Ovary (tissue), 9 donors: ENCODE data around the gene INPP5A. TPM values are rescaled to one million over a fixed set of nuclear protein-coding genes. Genes with fewer than 3 reads are reported as not detected.

Experiments used
- DNase-seq, 5 donors: peaks; one replicate each; pipeline ENCODE4 v3.0.0-alpha.2; 2019 to 2020
- H3K27ac ChIP-seq, 2 donors: fragments of 200-600 bp; one replicate each; pipeline versions ENCODE4 v1.5.1 to v1.8.0; 2019 to 2022
- H3K27me3 ChIP-seq: fragments of 200-600 bp; one replicate; pipeline ENCODE4 v1.8.0; 2022
- H3K36me3 ChIP-seq: fragments of 200-600 bp; sonication (generic); one replicate; pipeline ENCODE4 v1.5.1; 2019
- H3K4me1 ChIP-seq: one replicate; pipeline ENCODE4 v1.8.1; 2013; ENCODE audit warnings: mild to moderate bottlenecking, moderate library complexity; ENCODE audit not compliant: insufficient read depth
- H3K4me3 ChIP-seq: fragments of 200-600 bp; sonication (generic); one replicate; pipeline ENCODE4 v1.5.1; 2017
- H3K9me3 ChIP-seq, 2 donors: fragments of 200-600 bp in 1 of 2; sonication (generic) in 1 of 2; one replicate each; pipeline versions ENCODE4 v1.5.1 to v1.8.1; 2013 to 2019; ENCODE audit warnings: mild to moderate bottlenecking in 1 of 2, moderate library complexity in 1 of 2
- CTCF ChIP-seq, 3 donors: fragments of 450-650 bp in 2 of 3; fragments of 200-600 bp in 1 of 3; IDR thresholded peaks; one replicate each; pipeline versions ENCODE4 v1.5.1 to v1.8.0; 2016 to 2022; ENCODE audit warnings: antibody characterized with exemption in 3 of 3, mild to moderate bottlenecking in 1 of 3
- EP300 ChIP-seq: sonication (generic); formaldehyde crosslinking; IDR thresholded peaks from one replicate; pipeline ENCODE4 v1.6.1; 2017; ENCODE audit warnings: antibody characterized with exemption
- POLR2A ChIP-seq: fragments of 450-650 bp; IDR thresholded peaks from one replicate; pipeline ENCODE4 v1.6.1; 2017; ENCODE audit warnings: antibody characterized with exemption, mild to moderate bottlenecking, moderate library complexity
- WGBS, 3 donors: extraction: QIAGEN DNeasy Blood & Tissue Kit in 1 of 3; methylation state at CpG; one replicate each; pipeline versions ENCODE4 v1.1.5 to v1.1.7; 2013 to 2017; 5-methylcytosine and 5-hydroxymethylcytosine counted together
- intact Hi-C, 4 donors: fragments of 100-400 bp; cut with DNase I; formaldehyde crosslinking; loops; one replicate each; pipeline versions ENCODE4 v1.11.0 to v1.15.1; 2022 to 2023
- polyA plus RNA-seq, 2 donors: library from polyadenylated mRNA; stranded (reverse); fragments of 200-250 nt in 1 of 2; fragments of 350-450 nt in 1 of 2; fragmentation: Illumina TruSeq in 1 of 2; extraction: RNeasy Lipid Tissue Mini Kit (QIAGEN cat#74804) in 1 of 2; gene quantifications; one replicate each; pipeline ENCODE4 v1.2.3, GENCODE V29; 2013 to 2014
- total RNA-seq, 7 donors: library from RNA; depleted of rRNA in 2 of 7; stranded (reverse); fragments of >200 nt in 2 of 7; fragmentation: NEBNext Ultra II Directional in 3 of 7; extraction: Animal tissue kit (Norgen Biotek cat#: 25700) in 3 of 7; gene quantifications; one replicate each; pipeline versions ENCODE4 v1.1.0 to v1.2.4, GENCODE V29; 2016 to 2023
- donor health status: DM: no; HTN: no; CAD: no; lungs with moderate emphysema.
- donor health status: DM: no; HTN: no; CAD: no.
- donor health status: Bipolar disorder and iron deficiency.
- donor health status: DM: yes; HTN: yes; CAD: no.
- donor health status: DM: no; HTN: no; CAD: no.
- donor health status: DM: yes; HTN: yes; CAD: no.

Gene INPP5A
- total and polyA plus RNA-seq, 9 donors, result 19.8 to 41.2 (median 35.3) TPM

GRCh38 chr10:132644527-132645246, 107.1 kb downstream of the INPP5A start:
- 88 to 93% (median 91%) methylated on average over 30 of the region's 30 CpGs for WGBS, 3 donors
- H3K9me3 ChIP-seq, result no peaks in the 10 kb centered on the region
- DNase-seq, result peak in 1 of 5 donors; percentile 24
- peaks cover 5% of the 10 kb centered on the region for H3K4me1 ChIP-seq
- intact Hi-C loops, result loop anchor here in 3 of 4 donors (5.0 to 10.0 kb wide), 6 partner anchors 97 to 422 kb away; partner anchors contain the start of gene PWWP2B (in 1 of the 3)
- H3K36me3 ChIP-seq, result no peaks in the 10 kb centered on the region
- H3K27ac ChIP-seq, result no peak overlapping the region
- TF ChIP-seq CTCF (IDR thresholded peaks at IDR 0.05) (no peak), POLR2A (no peak), EP300 (no peak)
- H3K4me3 ChIP-seq, result no peak overlapping the region
- H3K27me3 ChIP-seq, result no peaks in the 10 kb centered on the region

GRCh38 chr10:132645247-132645530, 107.6 kb downstream of the INPP5A start:
- no peaks in the 10 kb centered on the region for H3K27me3 ChIP-seq
- H3K36me3 ChIP-seq, result no peaks in the 10 kb centered on the region
- intact Hi-C loops, result loop anchor here in 2 of 4 donors (10.0 kb wide), 3 partner anchors 250 to 420 kb away; partner anchors contain the start of gene PWWP2B (in 1 of the 2)
- H3K4me3 ChIP-seq, result no peak overlapping the region
- H3K27ac ChIP-seq, result no peak overlapping the region
- peaks cover 5% of the 10 kb centered on the region for H3K4me1 ChIP-seq
- no peaks in the 10 kb centered on the region for H3K9me3 ChIP-seq
- DNase-seq, result peak in 1 of 5 donors; percentile 31
- 92 to 94% (median 93%) methylated on average over 14 of the region's 14 CpGs for WGBS, 3 donors
- no peak for TF ChIP-seq EP300

GRCh38 chr10:132645630-132646442, 108.2 kb downstream of the INPP5A start:
- H3K36me3 ChIP-seq, result no peaks in the 10 kb centered on the region
- intact Hi-C loops, result loop anchor here in 2 of 4 donors (10.0 kb wide), 3 partner anchors 251 to 421 kb away; partner anchors contain the start of gene PWWP2B (in 1 of the 2)
- 89% methylated on average over 35 to 36 of the region's 36 CpGs for WGBS, 3 donors
- peaks cover 5% of the 10 kb centered on the region for H3K4me1 ChIP-seq
- no peak overlapping the region for H3K4me3 ChIP-seq
- no peaks in the 10 kb centered on the region for H3K9me3 ChIP-seq
- TF ChIP-seq EP300 (no peak), POLR2A (no peak), CTCF (IDR thresholded peaks at IDR 0.05) (no peak)
- no peak overlapping the region for H3K27ac ChIP-seq
- H3K27me3 ChIP-seq, result no peaks in the 10 kb centered on the region
- DNase-seq, result peak in 1 of 5 donors; percentile 33

GRCh38 chr10:132646443-132647097, 109.0 kb downstream of the INPP5A start:
- 90 to 96% (median 93%) methylated on average over 31 of the region's 31 CpGs for WGBS, 3 donors
- no peak for TF ChIP-seq POLR2A
- TF ChIP-seq CTCF (IDR thresholded peaks at IDR 0.05), result no peak
- no peak for TF ChIP-seq EP300
- Histone ChIP-seq H3K4me3 (no peak overlapping the region), H3K36me3 (no peaks in the 10 kb centered on the region), H3K4me1 (peaks cover 5% of the 10 kb centered on the region), H3K9me3 (no peaks in the 10 kb centered on the region), H3K27ac (no peak overlapping the region), H3K27me3 (no peaks in the 10 kb centered on the region)
- intact Hi-C loops, result loop anchor here in 2 of 4 donors (10.0 kb wide), 3 partner anchors 252 to 422 kb away; partner anchors contain the start of gene PWWP2B (in 1 of the 2)
- peak in 2 of 5 donors; percentile 15 to 38 for DNase-seq
